Stomach (tissue), 4 donors: ENCODE data around the gene TMEM165.

Experiments used
- CTCF ChIP-seq, 7 experiments: fragments of 450-650 bp in 4 of 7; fragments of 200-600 bp in 3 of 7; sonication (generic) in 3 of 7; IDR thresholded peaks; one replicate each; pipeline ENCODE4 v1.5.1; 2016 to 2019; ENCODE audit warnings: antibody characterized with exemption in 7 of 7, control low read depth in 2 of 7, mild to moderate bottlenecking in 1 of 7
- POLR2A ChIP-seq, 4 donors: fragments of 450-650 bp; IDR thresholded peaks; one replicate each; pipeline ENCODE4 v1.6.1; 2016; ENCODE audit warnings: antibody characterized with exemption in 4 of 4, control low read depth in 2 of 4, mild to moderate bottlenecking in 1 of 4, moderate library complexity in 1 of 4

- TF ChIP-seq CTCF (IDR thresholded peaks at IDR 0.05) (no peak), POLR2A (IDR thresholded peaks at IDR 0.05) (no peak)
These were observed 36.1 kb downstream of the TMEM165 start for GRCh38 chr4:55431710-55432336.
